ENCODE measurements around the gene RXYLT1. TPM values are rescaled to one million over a fixed set of nuclear protein-coding genes. Genes with fewer than 3 reads are reported as not detected.
A peak's percentile ranks its signal among the peaks of the same experiment; 100 is the strongest.

The RXYLT1 gene
- total RNA-seq, 4 donors from 2014 or later = 6.9 to 16.7 (median 13.0) TPM

- H3K9me3 ChIP-seq = no peaks in the 10 kb centered on the region
- no peak for TF ChIP-seq POLR2A (IDR thresholded peaks at IDR 0.05)
- no peak for TF ChIP-seq CTCF (IDR thresholded peaks at IDR 0.05)
- intact Hi-C loops (cut with DNase I) = loop anchor here (10.0 kb wide), 2 partner anchors 248 to 338 kb away; no protein-coding TSS in a partner anchor
These were observed 66.7 kb downstream of the RXYLT1 start for GRCh38 chr12:63846238-63846967.

GRCh38 chr12:63848450-63848849 lies 68.7 kb downstream of the RXYLT1 start:
- H3K36me3 ChIP-seq = no peaks in the 10 kb centered on the region
- 85 to 89% methylated on average over 4 of the region's 4 CpGs for WGBS, 2 donors
- H3K9me3 ChIP-seq = no peaks in the 10 kb centered on the region
- H3K27ac ChIP-seq = no peak overlapping the region
- TF ChIP-seq CTCF (IDR thresholded peaks at IDR 0.05) (no peak), POLR2A (IDR thresholded peaks at IDR 0.05) (no peak)
- no peaks in the 10 kb centered on the region for H3K27me3 ChIP-seq
- no peak for DNase-seq
- intact Hi-C loops (cut with DNase I) = loop anchor here (10.0 kb wide), 2 partner anchors 246 to 336 kb away; no protein-coding TSS in a partner anchor
- no peak overlapping the region for H3K4me3 ChIP-seq
- H3K4me1 ChIP-seq = peaks cover 0 to 21% (median 9%) of the 10 kb centered on the region in 3 donors

More at GRCh38 chr12:63846238-63846967, 66.7 kb downstream of the RXYLT1 start:
- Histone ChIP-seq H3K4me3 (peak overlapping the region in 3 of 4 donors; percentile 83 to 90 (median 89)), H3K36me3 (no peaks in the 10 kb centered on the region), H3K27me3 (no peaks in the 10 kb centered on the region), H3K4me1 (peaks cover 0 to 26% (median 9%) of the 10 kb centered on the region in 3 donors), H3K27ac (no peak overlapping the region)
- 80 to 90% methylated on average over 6 of the region's 6 CpGs for WGBS, 2 donors
- DNase-seq = no peak

DNA sequence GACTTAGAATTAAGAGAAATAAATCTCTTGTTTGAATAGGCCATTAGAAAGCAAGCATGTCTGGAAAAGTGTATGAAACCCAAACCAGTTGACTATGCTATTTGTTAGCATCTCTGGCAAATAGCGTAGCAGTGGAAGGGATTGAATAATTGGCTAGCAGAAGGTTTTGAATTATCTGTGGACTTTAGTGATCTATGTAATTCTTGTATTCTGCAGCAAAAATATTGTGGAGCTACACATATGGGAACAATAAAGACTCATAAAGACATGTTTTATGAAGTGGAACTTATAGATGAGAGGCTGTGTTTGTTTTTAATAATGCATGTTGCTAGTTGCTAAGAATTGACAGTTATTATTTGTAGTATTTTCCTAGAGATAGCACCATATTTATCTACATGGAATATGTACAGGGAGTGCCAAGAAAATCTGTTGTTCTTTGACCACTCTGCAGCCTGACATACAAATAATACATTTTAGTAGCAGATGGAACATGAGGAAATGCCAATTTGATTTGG lies 69.5 kb downstream of the RXYLT1 start:
- no peak overlapping the region for H3K27ac ChIP-seq
- H3K36me3 ChIP-seq = no peaks in the 10 kb centered on the region
- no peak for TF ChIP-seq POLR2A (IDR thresholded peaks at IDR 0.05)
- TF ChIP-seq CTCF (IDR thresholded peaks at IDR 0.05) = no peak
- H3K9me3 ChIP-seq = no peaks in the 10 kb centered on the region
- intact Hi-C loops (cut with DNase I) = loop anchor here (10.0 kb wide), 2 partner anchors 246 to 336 kb away; no protein-coding TSS in a partner anchor
- no peak for DNase-seq
- H3K4me3 ChIP-seq = no peak overlapping the region
- 92 to 97% methylated on average over 1 of the region's 1 CpG for WGBS, 2 donors
- H3K27me3 ChIP-seq = no peaks in the 10 kb centered on the region
- H3K4me1 ChIP-seq = peaks cover 0 to 19% (median 9%) of the 10 kb centered on the region in 3 donors

- H3K36me3 ChIP-seq = no peaks in the 10 kb centered on the region
- intact Hi-C loops (cut with DNase I) = loop anchor here (10.0 kb wide), 2 partner anchors 245 to 335 kb away; no protein-coding TSS in a partner anchor
- H3K27me3 ChIP-seq = no peaks in the 10 kb centered on the region
- H3K4me3 ChIP-seq = no peak overlapping the region
- no peaks in the 10 kb centered on the region for H3K9me3 ChIP-seq
- no peak for TF ChIP-seq POLR2A (IDR thresholded peaks at IDR 0.05)
- TF ChIP-seq CTCF (IDR thresholded peaks at IDR 0.05) = no peak
- WGBS, 2 donors = 87 to 95% methylated on average over 4 of the region's 4 CpGs
- peaks cover 0 to 17% (median 9%) of the 10 kb centered on the region in 3 donors for H3K4me1 ChIP-seq
- DNase-seq = no peak
- H3K27ac ChIP-seq = no peak overlapping the region
These were observed 69.9 kb downstream of the RXYLT1 start for GRCh38 chr12:63849641-63850040.

- Histone ChIP-seq H3K36me3 (no peaks in the 10 kb centered on the region), H3K9me3 (no peaks in the 10 kb centered on the region), H3K4me1 (no peaks in the 10 kb centered on the region), H3K27ac (no peak overlapping the region), H3K4me3 (no peak overlapping the region), H3K27me3 (no peaks in the 10 kb centered on the region)
- intact Hi-C loops (cut with DNase I) = no loop called here
- TF ChIP-seq CTCF (IDR thresholded peaks at IDR 0.05) = no peak
- no peak for TF ChIP-seq POLR2A (IDR thresholded peaks at IDR 0.05)
- DNase-seq = no peak
These were observed 74.3 kb downstream of the RXYLT1 start for GRCh38 chr12:63853978-63854377.
